Skeletal muscle tissue (tissue), 4 donors: Measurements from ENCODE around the gene CNRIP1. TPM values are rescaled to one million over a fixed set of nuclear protein-coding genes. Genes with fewer than 3 reads are reported as not detected.

Experiments
- H3K27ac ChIP-seq: one replicate; pipeline ENCODE4 v1.7.0; 2013; ENCODE audit warnings: mild to moderate bottlenecking, low read depth, low read length, inconsistent platforms
- H3K27me3 ChIP-seq, 3 donors: one replicate each; pipeline ENCODE4 v1.7.0; 2013; ENCODE audit warnings: low read length in 3 of 3; ENCODE audit not compliant: control insufficient read depth in 3 of 3, insufficient read depth in 3 of 3
- H3K36me3 ChIP-seq, 3 donors: one replicate each; pipeline ENCODE4 v1.7.0; 2013; ENCODE audit warnings: low read length in 3 of 3; ENCODE audit not compliant: control insufficient read depth in 3 of 3, insufficient read depth in 3 of 3
- H3K4me1 ChIP-seq, 3 donors: one replicate each; pipeline ENCODE4 v1.7.0; 2013; ENCODE audit warnings: low read length in 3 of 3, mild to moderate bottlenecking in 3 of 3; ENCODE audit not compliant: control insufficient read depth in 3 of 3, insufficient read depth in 3 of 3
- H3K4me3 ChIP-seq, 3 donors: one replicate each; pipeline ENCODE4 v1.7.0; 2013; ENCODE audit warnings: low read length in 3 of 3
- H3K9ac ChIP-seq, 3 donors: one replicate each; pipeline ENCODE4 v1.7.0; 2013; ENCODE audit warnings: low read length in 3 of 3, mild to moderate bottlenecking in 3 of 3, moderate library complexity in 2 of 3, low read depth in 1 of 3
- H3K9me3 ChIP-seq, 3 donors: one replicate each; pipeline ENCODE4 v1.7.0; 2013; ENCODE audit warnings: low read length in 3 of 3; ENCODE audit not compliant: control insufficient read depth in 3 of 3
- total RNA-seq: library from RNA; depleted of rRNA; stranded (reverse); fragments of >200 nt; gene quantifications from one replicate; pipeline ENCODE4 v1.2.3, GENCODE V29; 2014
- donor health status: Osteomylitis.

The CNRIP1 gene
- total RNA-seq, 1 donor from 2014 or later = 17.7 TPM

DNA sequence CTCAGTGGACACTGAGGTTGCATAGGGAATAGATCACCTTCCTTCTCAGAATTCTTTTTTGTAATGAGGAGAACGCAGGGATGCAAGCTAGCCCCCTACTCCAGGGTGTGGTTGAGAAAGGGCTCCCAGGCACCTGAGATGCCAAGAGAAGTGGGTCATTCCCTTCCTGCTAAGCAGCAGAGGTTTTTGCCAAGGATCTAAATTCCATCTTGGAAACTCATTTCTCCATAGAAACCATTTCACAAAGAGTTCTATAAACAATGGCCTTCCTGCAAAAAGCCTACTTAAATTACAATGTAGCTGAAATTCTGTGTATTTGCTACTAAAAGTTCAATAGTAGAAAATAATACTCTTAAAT is 63.7 kb downstream of the CNRIP1 start:
- no peaks in the 10 kb centered on the region for H3K36me3 ChIP-seq
- H3K9ac ChIP-seq = no peak overlapping the region
- H3K9me3 ChIP-seq = no peaks in the 10 kb centered on the region
- H3K4me1 ChIP-seq = peaks cover 0 to 7% (median 0%) of the 10 kb centered on the region in 3 donors
- no peaks in the 10 kb centered on the region for H3K27me3 ChIP-seq
- H3K4me3 ChIP-seq = no peak overlapping the region
- no peak overlapping the region for H3K27ac ChIP-seq

- no peaks in the 10 kb centered on the region for H3K27me3 ChIP-seq
- peak overlapping the region; percentile 92 to 96 (median 95) for H3K4me3 ChIP-seq
- H3K36me3 ChIP-seq = no peaks in the 10 kb centered on the region
- no peaks in the 10 kb centered on the region for H3K9me3 ChIP-seq
- H3K27ac ChIP-seq = peak overlapping the region; percentile 92
- peaks cover 14 to 26% (median 20%) of the 10 kb centered on the region in 3 donors for H3K4me1 ChIP-seq
- peak overlapping the region; percentile 90 to 93 (median 92) for H3K9ac ChIP-seq
Measured at GRCh38 chr2:68253219-68254068, 66.3 kb downstream of the CNRIP1 start.

DNA sequence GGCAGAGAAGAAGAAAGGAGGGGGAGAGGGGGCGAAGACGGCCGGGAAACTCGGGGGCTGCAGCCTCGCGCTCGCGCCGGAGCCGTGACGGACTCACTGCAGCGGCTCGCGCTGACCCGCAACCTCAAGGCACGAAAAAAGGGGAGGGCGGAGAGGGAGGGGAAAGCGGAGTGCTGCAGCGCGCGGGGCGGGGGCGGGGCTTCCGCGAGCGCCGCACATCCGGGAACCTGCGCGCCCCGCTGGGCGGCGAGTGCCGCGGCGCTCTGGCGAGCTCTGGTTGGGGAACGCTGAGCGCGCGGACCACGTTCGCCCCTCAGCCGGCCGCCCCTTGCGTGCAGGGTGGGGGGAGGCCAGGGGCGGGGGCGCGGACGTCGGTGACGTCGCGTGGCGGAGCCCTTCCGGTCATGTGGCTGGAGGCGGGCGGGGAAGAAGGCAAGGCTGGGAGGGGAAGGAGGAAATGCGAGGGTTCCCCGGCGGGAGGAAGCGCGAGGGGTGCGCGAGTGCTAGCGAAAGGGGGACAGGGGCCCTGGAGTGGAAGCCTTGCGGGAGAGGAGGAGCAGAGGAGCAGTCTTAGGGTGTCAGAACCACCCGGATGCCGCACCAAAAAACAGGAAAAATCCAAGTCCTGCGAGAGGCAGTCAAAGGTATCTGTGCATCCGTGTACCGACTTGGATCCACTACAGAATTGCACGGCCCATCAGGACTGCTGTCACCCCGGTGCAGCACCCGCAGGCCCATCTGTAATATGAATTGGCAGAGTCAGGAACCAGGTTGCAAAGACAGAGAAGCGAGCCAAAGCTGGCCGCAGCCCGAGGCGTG is 67.1 kb downstream of the CNRIP1 start, which contains the start of gene PPP3R1:
Gene PPP3R1, minus strand, starts transcription at position 133 of the 819 bp plus-strand sequence. CDS start 405 bp downstream, outside the sequence.
- Histone ChIP-seq H3K4me3 (peak within 1 kb of the TSS; percentile 92 to 96 (median 95)), H3K9ac (peak within 1 kb of the TSS; percentile 90 to 93 (median 92)), H3K27ac (peak within 1 kb of the TSS; percentile 92), H3K4me1 (peaks cover 18 to 35% (median 27%) of the 10 kb centered on the region in 3 donors), H3K9me3 (no peaks in the 10 kb centered on the region), H3K36me3 (no peaks in the 10 kb centered on the region), H3K27me3 (no peaks in the 10 kb centered on the region)

DNA sequence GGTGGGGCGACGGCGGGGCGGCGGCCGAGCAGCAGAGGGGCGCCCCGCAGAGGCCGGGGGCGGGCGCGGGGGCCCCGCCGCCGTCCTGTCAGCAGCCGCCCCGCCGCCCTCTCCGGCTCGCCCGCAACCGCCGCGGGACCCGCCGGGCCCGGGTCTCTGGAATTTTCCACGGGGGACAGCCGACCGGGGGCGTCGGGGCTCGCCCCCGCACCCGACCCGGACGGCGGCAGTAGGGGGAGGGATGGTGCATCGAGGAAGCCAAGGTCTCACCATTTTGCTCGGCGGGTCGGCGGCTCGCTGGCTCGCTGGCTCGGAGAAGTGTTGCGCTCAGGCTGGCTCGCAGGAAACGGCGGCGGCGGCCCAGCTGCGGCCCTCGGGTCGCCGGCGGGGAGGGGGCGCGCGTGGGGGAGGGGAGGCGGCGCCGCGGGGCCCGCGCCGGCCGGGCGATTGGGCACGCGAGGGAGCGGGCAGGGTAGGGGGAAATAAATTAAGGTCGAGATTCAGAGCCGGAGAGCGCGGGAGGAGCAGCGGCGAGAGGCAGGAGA is 67.8 kb downstream of the CNRIP1 start:
- H3K4me1 ChIP-seq = peaks cover 23 to 40% (median 34%) of the 10 kb centered on the region in 3 donors
- H3K9ac ChIP-seq = peak overlapping the region; percentile 88 to 92 (median 91)
- H3K4me3 ChIP-seq = peak overlapping the region; percentile 79 to 94 (median 84)
- peak overlapping the region; percentile 92 for H3K27ac ChIP-seq
- no peaks in the 10 kb centered on the region for H3K27me3 ChIP-seq
- no peaks in the 10 kb centered on the region for H3K9me3 ChIP-seq
- no peaks in the 10 kb centered on the region for H3K36me3 ChIP-seq

GRCh38 chr2:68251187-68251854 is 68.4 kb downstream of the CNRIP1 start:
- Histone ChIP-seq H3K9ac (peak overlapping the region; percentile 88 to 92 (median 91)), H3K27me3 (no peaks in the 10 kb centered on the region), H3K4me3 (peak overlapping the region; percentile 79 to 94 (median 84)), H3K36me3 (no peaks in the 10 kb centered on the region), H3K4me1 (peaks cover 27 to 43% (median 40%) of the 10 kb centered on the region in 3 donors), H3K9me3 (no peaks in the 10 kb centered on the region), H3K27ac (peak overlapping the region; percentile 92)

GRCh38 chr2:68250652-68251186 is 69.0 kb downstream of the CNRIP1 start:
- H3K4me3 ChIP-seq = peak overlapping the region; percentile 79 to 94 (median 84)
- no peaks in the 10 kb centered on the region for H3K36me3 ChIP-seq
- H3K9ac ChIP-seq = peak overlapping the region; percentile 88 to 92 (median 91)
- peak overlapping the region; percentile 92 for H3K27ac ChIP-seq
- H3K4me1 ChIP-seq = peaks cover 27 to 45% (median 44%) of the 10 kb centered on the region in 3 donors
- no peaks in the 10 kb centered on the region for H3K9me3 ChIP-seq
- no peaks in the 10 kb centered on the region for H3K27me3 ChIP-seq

- Histone ChIP-seq H3K9ac (peak overlapping the region; percentile 88 to 92 (median 91)), H3K4me1 (peaks cover 27 to 49% (median 44%) of the 10 kb centered on the region in 3 donors), H3K36me3 (no peaks in the 10 kb centered on the region), H3K9me3 (no peaks in the 10 kb centered on the region), H3K4me3 (peak overlapping the region; percentile 79 to 94 (median 84)), H3K27me3 (no peaks in the 10 kb centered on the region), H3K27ac (peak overlapping the region; percentile 92)
Measured at GRCh38 chr2:68250196-68250595, 69.6 kb downstream of the CNRIP1 start.

DNA sequence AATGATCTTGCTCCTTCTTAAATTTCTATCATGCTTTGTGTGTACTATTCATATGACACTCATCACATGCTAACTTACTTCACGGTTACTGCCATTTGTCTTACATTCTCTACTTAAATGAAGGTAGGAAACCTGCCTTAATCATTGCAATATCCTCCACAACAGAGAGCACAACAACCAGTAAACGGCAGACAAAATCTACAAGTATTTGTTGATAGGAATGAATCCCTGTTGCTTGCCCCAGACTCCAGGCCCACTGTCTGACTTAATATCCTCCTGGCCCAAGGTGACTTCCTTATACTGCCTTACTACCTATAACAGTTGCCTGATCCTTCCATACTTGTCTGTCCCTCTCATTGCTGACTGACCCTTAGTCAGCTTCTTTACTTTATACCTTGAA is 70.9 kb downstream of the CNRIP1 start:
- Histone ChIP-seq H3K9ac (peak overlapping the region in 1 of 3 donors; percentile 11), H3K36me3 (no peaks in the 10 kb centered on the region), H3K4me1 (peaks cover 27 to 48% (median 46%) of the 10 kb centered on the region in 3 donors), H3K4me3 (peak overlapping the region in 1 of 3 donors; percentile 4), H3K27ac (peak overlapping the region; percentile 2), H3K9me3 (no peaks in the 10 kb centered on the region), H3K27me3 (no peaks in the 10 kb centered on the region)

- H3K27me3 ChIP-seq = no peaks in the 10 kb centered on the region
- peak overlapping the region in 1 of 3 donors; percentile 4 for H3K4me3 ChIP-seq
- H3K36me3 ChIP-seq = no peaks in the 10 kb centered on the region
- H3K4me1 ChIP-seq = peaks cover 27 to 48% (median 44%) of the 10 kb centered on the region in 3 donors
- no peaks in the 10 kb centered on the region for H3K9me3 ChIP-seq
- H3K27ac ChIP-seq = no peak overlapping the region
- H3K9ac ChIP-seq = no peak overlapping the region
Measured at GRCh38 chr2:68248361-68248760, 71.4 kb downstream of the CNRIP1 start.
